Measurements from ENCODE around the gene ADAMTSL3.

Gene ADAMTSL3

GRCh38 chr15:83912343-83912742, 258.4 kb downstream of the ADAMTSL3 start:
- DNase-seq, result no peak
- intact Hi-C loops (cut with DNase I), result no loop called here

GRCh38 chr15:83913034-83913632, 259.2 kb downstream of the ADAMTSL3 start:
- intact Hi-C loops (cut with DNase I), result no loop called here

GRCh38 chr15:83914906-83915305, 261.0 kb downstream of the ADAMTSL3 start:
- intact Hi-C loops (cut with DNase I), result no loop called here
- no peak for DNase-seq

More at GRCh38 chr15:83913034-83913632, 259.2 kb downstream of the ADAMTSL3 start:
- peak in 1 of 10 donors; percentile 52 for DNase-seq

GRCh38 chr15:83917432-83917831, 263.5 kb downstream of the ADAMTSL3 start:
- no peak for DNase-seq
- intact Hi-C loops (cut with DNase I), result no loop called here

GRCh38 chr15:83918011-83918410, 264.1 kb downstream of the ADAMTSL3 start:
- DNase-seq, result no peak
- intact Hi-C loops (cut with DNase I), result no loop called here

- DNase-seq, result no peak
- intact Hi-C loops (cut with DNase I), result no loop called here
These were observed 265.5 kb downstream of the ADAMTSL3 start for GRCh38 chr15:83919319-83919830.

- intact Hi-C loops (cut with DNase I), result no loop called here
- no peak for DNase-seq
These were observed 266.1 kb downstream of the ADAMTSL3 start for GRCh38 chr15:83919978-83920510.

GRCh38 chr15:83922649-83923294, 268.8 kb downstream of the ADAMTSL3 start:
- intact Hi-C loops (cut with DNase I), result no loop called here
- no peak for DNase-seq

GRCh38 chr15:83926116-83926515, 272.2 kb downstream of the ADAMTSL3 start:
- intact Hi-C loops (cut with DNase I), result no loop called here
- DNase-seq, result no peak

- DNase-seq, result no peak
- intact Hi-C loops (cut with DNase I), result no loop called here
These were observed 273.9 kb downstream of the ADAMTSL3 start for GRCh38 chr15:83927704-83928391.

- DNase-seq, result no peak
- intact Hi-C loops (cut with DNase I), result no loop called here
These were observed 274.4 kb downstream of the ADAMTSL3 start for GRCh38 chr15:83928392-83928734.

- DNase-seq, result no peak
- intact Hi-C loops (cut with DNase I), result no loop called here
These were observed 275.0 kb downstream of the ADAMTSL3 start for GRCh38 chr15:83928878-83929418.

GRCh38 chr15:83929619-83930018, 275.7 kb downstream of the ADAMTSL3 start:
- DNase-seq, result no peak
- intact Hi-C loops (cut with DNase I), result no loop called here

GRCh38 chr15:83930392-83931212, 276.7 kb downstream of the ADAMTSL3 start:
- DNase-seq, result no peak
- intact Hi-C loops (cut with DNase I), result no loop called here

- no peak for DNase-seq
- intact Hi-C loops (cut with DNase I), result no loop called here
These were observed 281.9 kb downstream of the ADAMTSL3 start for GRCh38 chr15:83935774-83936173.

- intact Hi-C loops (cut with DNase I), result no loop called here
- no peak for DNase-seq
These were observed 286.2 kb downstream of the ADAMTSL3 start for GRCh38 chr15:83940136-83940535.

GRCh38 chr15:83943043-83943442, 289.1 kb downstream of the ADAMTSL3 start:
- intact Hi-C loops (cut with DNase I), result no loop called here
- no peak for DNase-seq

- intact Hi-C loops (cut with DNase I), result no loop called here
- no peak for DNase-seq
These were observed 290.0 kb downstream of the ADAMTSL3 start for GRCh38 chr15:83943849-83944404.

- intact Hi-C loops (cut with DNase I), result no loop called here
- DNase-seq, result peak in 3 of 10 donors; percentile 30 to 87 (median 58)
These were observed 293.2 kb downstream of the ADAMTSL3 start for GRCh38 chr15:83947156-83947555.

GRCh38 chr15:83954506-83954905, 300.6 kb downstream of the ADAMTSL3 start:
- intact Hi-C loops (cut with DNase I), result no loop called here
- DNase-seq, result no peak

Data from posterior cingulate gyrus (tissue), 11 donors.